GM13977 (cell line): ENCODE measurements around the gene C2CD4A.

Experiments
- DNase-seq: peaks from one replicate; pipeline ENCODE4 v3.0.0; 2012; ENCODE audit warnings: low spot score
- CTCF ChIP-seq: IDR thresholded peaks from 2 replicates; pipeline ENCODE4 v1.5.1; 2012; ENCODE audit warnings: mild to moderate bottlenecking, control low read depth; ENCODE audit not compliant: insufficient read depth; ENCODE audit errors: extremely low read depth, missing control alignments
- in situ Hi-C: fragments of 300-500 bp; cut with MboI; formaldehyde crosslinking; loops from one replicate; pipeline ENCODE4 v1.12.0; 2022; ENCODE audit warnings: low sequenced_read_pairs, low pct_unique_long_range_greater_than_20kb, mixed read lengths, inconsistent platforms; ENCODE audit not compliant: unreplicated experiment

Gene C2CD4A

GRCh38 chr15:62106096-62106495 is 39.3 kb downstream of the C2CD4A start:
- DNase-seq, result no peak
- in situ Hi-C loops, result no loop called here
- no peak for TF ChIP-seq CTCF

GRCh38 chr15:62107571-62108121 is 40.9 kb downstream of the C2CD4A start:
- no peak for TF ChIP-seq CTCF
- in situ Hi-C loops, result no loop called here
- no peak for DNase-seq

GRCh38 chr15:62108411-62108810 is 41.6 kb downstream of the C2CD4A start:
- no peak for DNase-seq
- no peak for TF ChIP-seq CTCF
- in situ Hi-C loops, result no loop called here

GRCh38 chr15:62109437-62109836 is 42.7 kb downstream of the C2CD4A start:
- TF ChIP-seq CTCF, result no peak
- in situ Hi-C loops, result no loop called here
- no peak for DNase-seq

- no peak for TF ChIP-seq CTCF
- no peak for DNase-seq
- in situ Hi-C loops, result no loop called here
Observed at GRCh38 chr15:62109982-62110851, 43.4 kb downstream of the C2CD4A start.

GRCh38 chr15:62112081-62112480 is 45.3 kb downstream of the C2CD4A start:
- DNase-seq, result no peak
- no peak for TF ChIP-seq CTCF
- in situ Hi-C loops, result no loop called here
